Endometrial microvascular endothelial cells (primary cell): ENCODE results near the gene GBGT1. TPM values are rescaled to one million over a fixed set of nuclear protein-coding genes. Genes with fewer than 3 reads are reported as not detected.

Experiments used
- in situ Hi-C: cut with HindIII; loops from 2 replicates; pipeline ENCODE4 v1.10.0; 2017; ENCODE audit warnings: low sequenced_read_pairs, low pct_unique_long_range_greater_than_20kb; ENCODE audit errors: inconsistent ontology term
- total RNA-seq: library from RNA; depleted of rRNA; stranded (reverse); fragments of >200 nt; gene quantifications from one replicate; pipeline ENCODE4 v1.2.3, GENCODE V29; 2015; ENCODE audit errors: inconsistent ontology term

The GBGT1 gene
- total RNA-seq, 1 donor from 2014 or later, result 0.37 TPM

GRCh38 chr9:133132174-133132573 lies 31.5 kb downstream of the GBGT1 start:
- in situ Hi-C loops, result no loop called here

GRCh38 chr9:133131506-133131905 lies 32.2 kb downstream of the GBGT1 start:
- in situ Hi-C loops, result no loop called here

GRCh38 chr9:133130685-133131244 lies 32.9 kb downstream of the GBGT1 start:
- in situ Hi-C loops, result no loop called here

GRCh38 chr9:133129001-133129795 lies 34.5 kb downstream of the GBGT1 start:
- in situ Hi-C loops, result no loop called here

GRCh38 chr9:133128152-133128551 lies 35.6 kb downstream of the GBGT1 start:
- in situ Hi-C loops, result no loop called here

GRCh38 chr9:133127340-133127981 lies 36.3 kb downstream of the GBGT1 start:
- in situ Hi-C loops, result no loop called here

GRCh38 chr9:133126697-133127339 lies 36.9 kb downstream of the GBGT1 start:
- in situ Hi-C loops, result no loop called here

GRCh38 chr9:133125941-133126696 lies 37.6 kb downstream of the GBGT1 start:
- in situ Hi-C loops, result no loop called here

- in situ Hi-C loops, result no loop called here
Measured at GRCh38 chr9:133124907-133125275, 38.8 kb downstream of the GBGT1 start.

- in situ Hi-C loops, result no loop called here
Measured at GRCh38 chr9:133124123-133124906, 39.4 kb downstream of the GBGT1 start.

GRCh38 chr9:133122935-133123611 lies 40.6 kb downstream of the GBGT1 start:
- in situ Hi-C loops, result no loop called here

- in situ Hi-C loops, result no loop called here
Measured at GRCh38 chr9:133122605-133122934, 41.1 kb downstream of the GBGT1 start.

- in situ Hi-C loops, result no loop called here
Measured at GRCh38 chr9:133121915-133122550, 41.7 kb downstream of the GBGT1 start.

GRCh38 chr9:133121198-133121914 lies 42.4 kb downstream of the GBGT1 start, which contains the start of gene RALGDS:
TSS of gene RALGDS (minus strand) at chr9:133121240. CDS start at chr9:133121154, 86 bp downstream.
- in situ Hi-C loops, result no loop called here

- in situ Hi-C loops, result no loop called here
Measured at GRCh38 chr9:133120501-133121197, 43.1 kb downstream of the GBGT1 start.

GRCh38 chr9:133119846-133120500 lies 43.7 kb downstream of the GBGT1 start:
- in situ Hi-C loops, result no loop called here
